Activated effector memory CD4-positive, alpha-beta T cell treated with anti-CD3 and anti-CD28 coated beads, Interleukin-2, amount 50 U/mL, for 16 hours (primary cell): ENCODE measurements around the gene SPHK1.

Experiments used
- DNase-seq: peaks from one replicate; pipeline ENCODE4 v3.0.0-alpha.2; 2020

SPHK1 gene

DNA sequence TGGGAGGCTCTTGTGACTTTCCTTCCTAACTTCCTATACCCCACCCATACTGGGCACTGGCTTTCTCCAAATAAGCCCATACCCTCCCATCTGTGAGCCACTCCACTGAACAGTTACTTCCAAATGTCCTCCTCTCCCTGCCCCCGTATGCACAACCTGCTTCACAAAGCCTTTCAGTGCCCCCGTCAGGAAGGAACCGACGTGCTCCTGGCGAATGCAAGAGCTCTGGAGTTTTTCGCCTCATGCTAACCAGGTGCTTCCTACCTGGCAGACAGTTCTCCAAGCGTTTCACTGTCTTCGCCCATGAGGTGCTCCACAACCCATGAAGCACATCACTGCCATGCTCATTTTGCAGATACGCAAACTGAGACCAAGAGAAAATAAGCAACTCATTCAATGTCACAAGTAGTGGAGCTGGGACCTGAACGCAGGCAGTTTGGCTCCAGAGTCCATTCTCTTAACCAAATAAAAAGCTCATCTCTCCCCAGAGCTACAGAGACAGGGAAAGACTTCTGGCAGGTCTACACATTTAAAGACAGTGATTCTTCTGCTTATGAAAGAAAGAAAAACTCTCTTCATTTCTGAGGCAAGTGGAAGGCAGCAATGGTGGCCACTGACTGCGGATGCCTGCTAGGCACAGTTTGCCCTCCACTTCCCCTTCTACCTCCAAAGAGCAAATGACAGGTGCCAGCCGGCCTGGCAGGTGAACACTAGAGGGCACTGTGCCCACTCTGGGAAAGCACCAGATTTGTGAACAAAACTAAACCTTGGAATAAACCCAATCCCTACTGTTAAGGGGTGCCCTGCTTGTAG lies 23.8 kb downstream of the SPHK1 start:
- peak; percentile 89 for DNase-seq

DNA sequence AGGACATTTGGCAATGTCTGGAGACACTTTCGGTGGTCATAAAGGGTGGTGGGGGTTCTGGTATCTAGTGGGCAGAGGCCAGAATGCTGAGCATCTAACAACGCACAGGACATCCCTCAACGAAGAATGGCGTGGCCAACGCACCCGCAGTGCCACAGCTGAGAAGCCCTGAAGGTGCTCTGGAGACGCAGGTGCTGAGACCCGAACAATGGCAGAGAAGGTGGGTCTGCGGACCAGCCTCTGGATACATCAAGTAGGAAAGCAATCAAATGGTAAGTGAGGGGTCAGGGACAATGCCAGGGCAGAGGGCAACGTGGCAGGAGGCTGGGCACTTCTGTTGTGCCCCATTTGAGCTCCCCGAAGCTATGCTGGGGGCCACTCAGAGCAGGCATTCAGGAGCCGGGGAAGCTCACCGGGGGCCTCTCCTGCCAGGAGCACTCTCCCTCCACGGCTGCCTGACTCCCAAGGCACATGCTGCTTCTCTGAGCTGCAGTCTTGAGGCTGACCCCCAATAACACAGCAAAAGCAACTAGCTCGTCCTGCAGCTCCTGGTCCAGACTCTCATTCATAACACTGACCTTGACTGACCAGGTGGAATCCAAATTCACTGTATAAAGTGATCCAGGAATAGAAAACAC lies 26.0 kb downstream of the SPHK1 start:
- no peak for DNase-seq

DNA sequence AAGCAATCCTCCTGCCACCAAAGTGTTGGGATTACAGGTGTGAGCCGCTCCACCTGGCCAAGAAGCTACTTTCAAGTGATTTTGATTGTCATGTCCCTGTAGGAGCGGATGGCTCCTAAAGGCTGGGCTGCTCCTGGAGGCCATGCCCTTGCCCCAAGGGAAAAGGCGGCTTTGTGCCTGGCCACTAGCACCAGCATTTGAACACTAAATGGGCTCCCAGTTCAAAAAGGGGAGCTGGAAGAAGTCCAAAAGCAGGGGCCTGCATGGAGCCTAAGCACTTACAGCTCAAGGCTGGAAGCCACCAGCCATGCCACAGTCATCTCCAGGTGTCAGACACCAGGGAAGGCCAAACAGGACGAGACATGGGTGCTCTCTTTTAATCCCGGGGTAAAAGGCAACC lies 26.8 kb downstream of the SPHK1 start:
- no peak for DNase-seq

DNA sequence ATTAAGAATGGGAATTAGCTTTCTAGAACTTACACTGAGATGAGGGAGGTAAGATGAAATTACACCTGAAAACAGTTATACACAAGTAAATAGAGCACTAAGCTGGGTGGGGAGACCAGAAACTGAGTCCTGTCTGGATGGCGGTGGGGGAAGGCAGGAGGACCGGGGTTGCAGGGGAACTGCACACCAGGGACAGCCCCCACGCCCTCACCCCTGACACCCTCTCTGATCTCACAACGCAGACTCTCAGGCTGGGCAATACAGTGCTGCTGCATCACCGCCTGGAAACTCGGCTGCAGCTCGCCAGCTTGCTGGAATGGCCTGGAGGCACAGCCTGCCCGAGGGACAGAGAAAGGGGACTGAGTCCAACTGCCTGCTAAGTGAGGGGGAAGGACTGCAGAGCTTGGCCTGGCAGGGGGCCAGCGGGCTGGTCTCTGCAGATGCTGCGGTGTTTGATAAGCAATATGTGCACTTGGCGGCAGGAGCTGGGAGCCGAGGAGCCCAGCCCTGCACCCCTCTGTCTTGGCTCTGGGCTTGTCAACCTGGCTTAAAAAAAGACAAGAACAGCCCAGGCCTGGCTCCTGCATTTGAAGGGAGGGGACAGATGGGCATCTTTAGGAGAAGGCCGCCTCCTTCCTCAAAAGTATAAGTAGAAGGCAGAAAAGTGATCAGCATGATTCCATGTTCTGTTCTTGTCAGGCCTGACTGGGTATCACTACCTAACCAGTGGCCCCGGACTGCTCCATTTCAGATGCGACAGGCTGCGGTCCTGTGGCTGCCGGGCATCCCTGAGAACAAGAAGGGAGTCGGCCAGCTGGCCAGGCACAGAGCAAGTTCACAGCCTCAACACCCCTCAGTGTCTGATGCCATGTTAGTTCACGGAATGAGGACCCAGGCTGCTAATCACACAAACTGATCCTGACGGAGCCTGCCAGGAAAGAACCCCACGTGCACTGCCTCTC lies 30.2 kb downstream of the SPHK1 start:
- DNase-seq, result no peak

DNA sequence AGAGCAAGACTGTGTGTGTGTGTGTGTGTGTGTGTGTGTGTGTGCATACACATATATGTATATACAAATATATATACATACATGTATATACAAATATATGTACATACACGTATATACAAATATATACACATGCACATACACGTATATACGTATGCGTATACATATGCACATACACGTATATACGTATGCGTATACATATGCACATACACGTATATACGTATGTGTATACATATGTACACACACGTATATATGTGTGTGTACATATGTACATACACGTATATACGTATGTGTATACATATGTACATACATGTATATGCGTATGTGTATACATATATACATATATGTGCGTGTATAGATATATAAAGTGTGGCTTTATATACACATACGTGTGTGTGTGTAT lies 31.4 kb downstream of the SPHK1 start:
- no peak for DNase-seq

DNA sequence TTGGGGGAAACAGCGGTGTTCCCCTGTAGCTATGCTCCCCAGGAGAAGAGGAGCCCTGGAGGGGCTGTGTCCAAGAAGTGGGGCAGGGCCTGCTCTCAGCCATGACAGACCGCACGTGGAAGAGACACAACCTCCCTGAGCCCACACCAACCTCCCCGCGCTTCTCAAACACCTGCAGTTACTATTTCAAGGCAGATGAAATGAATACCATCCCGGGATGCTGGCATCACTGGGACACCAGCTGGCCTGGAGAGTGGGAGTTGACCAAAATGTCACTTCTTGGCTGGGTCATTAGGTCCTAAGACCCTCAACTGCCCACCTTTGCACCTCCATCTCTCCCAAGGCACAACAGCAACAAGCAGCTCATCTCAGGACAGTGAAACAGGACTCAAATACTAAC lies 32.0 kb downstream of the SPHK1 start:
- no peak for DNase-seq

DNA sequence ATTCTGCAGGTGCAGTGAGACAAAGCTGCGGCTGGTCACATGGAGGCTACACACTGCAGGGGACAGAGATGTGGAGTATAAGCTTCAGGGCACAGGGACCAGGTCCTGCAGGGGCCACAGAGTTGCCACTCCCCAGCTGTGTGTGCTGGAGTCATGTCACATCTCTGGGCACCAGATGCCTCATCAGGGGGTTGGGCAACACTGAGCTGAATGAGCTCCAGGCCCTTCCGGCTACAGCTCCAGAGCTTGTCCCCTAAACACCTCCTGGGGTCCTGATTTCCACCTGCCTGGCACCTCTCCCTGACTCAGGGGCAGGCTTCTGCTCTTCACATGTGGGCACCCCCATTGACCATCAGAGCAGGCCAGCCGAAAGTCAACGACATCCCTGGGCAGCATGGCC lies 32.5 kb downstream of the SPHK1 start:
- DNase-seq, result no peak

DNA sequence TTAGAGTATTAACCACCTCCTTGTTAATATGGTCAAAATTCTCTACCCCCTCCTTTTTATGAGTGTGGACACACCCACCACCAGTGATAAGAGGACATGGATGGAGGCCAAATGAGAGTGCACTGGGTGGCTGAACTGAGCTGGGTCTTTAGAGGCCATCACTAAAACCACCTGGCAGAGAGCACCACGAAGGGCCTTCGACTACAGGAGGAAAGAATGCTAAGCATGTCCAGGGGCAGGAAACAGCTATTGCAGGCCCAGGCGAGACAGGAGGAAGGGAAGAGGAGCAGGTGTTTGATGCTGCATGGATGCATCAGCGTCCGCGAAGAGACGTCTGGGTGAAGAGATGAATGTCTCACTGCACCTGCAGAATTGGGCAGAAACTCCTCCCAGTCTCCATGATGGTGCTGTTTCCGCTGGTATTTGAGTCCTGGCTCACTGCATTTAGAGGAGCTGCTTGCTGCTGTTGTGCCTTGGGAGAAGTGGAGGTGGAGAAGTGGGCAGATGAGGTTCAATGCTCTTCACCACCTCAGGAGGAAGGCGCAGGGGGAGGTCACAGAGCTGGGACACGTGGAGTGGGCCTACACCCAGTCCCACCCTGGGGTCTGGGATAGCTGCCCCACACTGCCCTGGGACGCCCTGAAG lies 33.2 kb downstream of the SPHK1 start:
- DNase-seq, result no peak

DNA sequence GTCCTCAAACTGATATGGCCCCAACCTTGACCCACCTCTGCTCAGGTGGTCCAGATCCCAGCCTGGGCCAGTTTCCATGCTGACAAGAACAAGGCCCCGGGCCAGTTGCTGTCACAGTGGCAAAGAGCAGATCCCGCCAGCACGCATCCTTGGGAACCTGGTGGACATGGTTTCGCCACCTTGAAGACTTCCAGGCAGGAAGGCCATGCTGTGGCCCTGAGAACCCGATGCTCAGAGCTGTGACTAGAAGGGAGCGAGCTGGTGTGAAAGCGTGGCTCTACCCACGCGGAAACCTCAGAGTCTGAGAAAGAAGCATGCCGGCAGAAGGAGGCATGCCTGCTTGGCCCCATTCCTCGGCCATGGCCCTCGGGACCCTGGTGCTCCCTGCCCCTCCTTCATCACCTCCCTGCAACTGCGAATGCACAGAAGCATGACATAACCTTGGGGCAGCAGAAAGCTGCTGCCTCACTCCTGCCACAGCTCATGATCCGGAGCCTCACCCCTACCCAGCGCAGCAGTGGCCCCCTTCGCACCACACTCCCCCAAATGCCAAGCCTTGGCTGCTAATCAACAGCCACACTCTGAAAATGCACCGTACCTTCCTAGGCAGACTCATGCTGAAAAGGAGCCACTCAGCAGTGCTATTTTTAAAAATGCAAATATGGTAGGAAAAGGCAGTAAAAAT lies 35.3 kb downstream of the SPHK1 start:
- no peak for DNase-seq

DNA sequence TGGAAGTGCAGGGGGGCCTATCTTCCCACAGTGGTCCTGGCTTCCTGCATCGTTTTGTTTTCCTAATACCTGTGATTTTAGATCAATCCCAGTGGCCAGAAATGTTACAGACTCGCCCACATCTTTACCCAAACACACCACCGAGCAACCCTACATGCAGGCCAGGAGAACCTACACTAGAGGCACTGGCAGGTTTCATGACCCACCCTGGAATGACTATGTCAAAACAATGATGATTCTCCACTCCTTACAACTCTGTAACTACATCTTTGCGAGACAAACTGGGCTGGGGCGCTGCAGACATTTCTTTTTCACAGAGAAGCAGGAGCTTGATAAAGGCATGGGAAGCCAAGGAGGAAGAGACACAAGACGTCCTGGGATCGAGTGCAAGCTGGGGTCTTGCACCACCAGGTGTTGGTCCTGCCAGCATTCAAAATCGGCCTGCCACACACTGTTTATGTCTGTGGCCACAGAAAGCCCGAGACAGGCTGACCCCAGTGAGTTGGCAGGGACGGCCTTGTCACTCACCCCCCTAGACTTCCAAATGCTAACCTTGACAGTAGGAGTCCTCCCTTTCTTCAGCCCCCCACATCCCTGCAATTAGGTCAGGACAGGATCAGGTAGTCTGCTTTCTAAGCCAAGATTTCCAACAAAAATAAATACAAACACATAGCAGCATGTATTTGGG lies 36.1 kb downstream of the SPHK1 start:
- DNase-seq, result no peak

DNA sequence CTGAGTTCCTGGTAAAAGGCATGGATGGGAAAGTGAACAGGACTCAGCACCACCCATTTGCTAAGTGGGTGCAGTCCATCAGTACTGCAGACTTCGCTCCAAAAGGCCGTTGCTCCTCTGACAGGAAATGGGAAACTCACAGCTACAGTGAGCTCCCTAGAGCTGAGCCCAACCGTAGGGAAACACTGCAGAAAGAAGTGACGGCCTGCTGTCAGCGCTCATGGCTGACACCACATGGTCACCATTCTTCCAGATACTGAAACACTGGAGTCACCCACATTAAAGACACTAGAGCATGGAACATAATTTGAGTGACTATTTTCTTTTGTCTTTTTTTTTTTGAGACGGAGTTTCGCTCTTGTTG lies 36.6 kb downstream of the SPHK1 start:
- DNase-seq, result no peak

DNA sequence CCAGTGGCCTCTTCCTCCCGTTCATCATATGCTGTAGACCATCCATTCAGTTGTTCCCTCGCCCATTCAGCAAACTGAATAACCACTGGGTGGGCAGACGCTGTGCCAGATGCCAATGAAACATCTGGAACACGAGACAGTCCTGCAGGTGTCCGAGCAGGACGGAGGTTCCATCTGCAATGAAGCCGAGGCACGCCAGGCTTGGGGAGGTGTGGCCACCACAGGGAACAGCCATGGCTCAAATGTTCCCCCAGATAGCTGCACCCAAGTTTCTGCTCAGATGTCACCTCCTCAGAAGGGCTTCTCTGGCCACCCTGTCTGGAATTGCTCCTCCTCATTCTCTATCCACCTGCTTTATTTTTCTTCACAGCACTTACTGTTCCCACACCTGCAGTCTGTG lies 38.0 kb downstream of the SPHK1 start:
- DNase-seq, result no peak

DNA sequence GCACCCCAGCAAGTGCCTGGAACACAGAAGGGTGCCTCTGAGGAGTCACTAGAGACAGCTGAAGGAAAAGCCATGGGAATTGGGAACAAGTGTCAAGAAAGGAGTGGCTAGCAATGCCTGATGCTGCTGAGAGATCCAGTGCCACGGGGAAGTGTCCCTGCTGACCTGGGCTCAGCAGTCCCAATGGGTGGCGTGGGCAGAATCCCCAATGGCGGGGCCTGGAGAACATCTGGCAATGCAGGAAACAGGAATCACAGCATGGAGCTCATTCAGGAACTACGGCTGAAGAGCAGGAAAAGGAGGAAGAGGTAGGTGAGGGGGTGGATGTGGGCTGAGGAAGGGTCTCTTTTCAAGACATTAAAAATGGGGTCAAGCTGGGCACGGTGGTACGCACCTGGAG lies 38.5 kb downstream of the SPHK1 start:
- DNase-seq, result no peak

DNA sequence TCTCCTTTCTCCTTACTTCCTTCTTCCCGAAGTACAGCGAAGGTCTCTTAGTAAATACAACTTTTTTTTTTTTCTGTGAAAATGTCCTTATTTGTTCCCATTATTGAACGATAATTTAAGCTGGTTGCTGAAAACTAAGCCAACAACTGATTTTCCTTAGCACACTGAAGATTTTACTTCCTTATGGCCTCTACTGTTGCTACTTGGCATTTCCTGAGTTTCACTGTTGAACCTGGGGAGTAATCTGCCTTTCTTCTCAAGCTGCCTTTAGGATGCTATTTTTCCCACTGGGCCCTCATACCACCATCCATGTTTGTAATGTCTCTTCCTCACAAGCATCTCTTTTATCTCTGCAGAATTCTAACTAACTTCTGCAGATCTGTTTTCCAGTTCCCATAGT lies 42.4 kb downstream of the SPHK1 start:
- DNase-seq, result no peak

DNA sequence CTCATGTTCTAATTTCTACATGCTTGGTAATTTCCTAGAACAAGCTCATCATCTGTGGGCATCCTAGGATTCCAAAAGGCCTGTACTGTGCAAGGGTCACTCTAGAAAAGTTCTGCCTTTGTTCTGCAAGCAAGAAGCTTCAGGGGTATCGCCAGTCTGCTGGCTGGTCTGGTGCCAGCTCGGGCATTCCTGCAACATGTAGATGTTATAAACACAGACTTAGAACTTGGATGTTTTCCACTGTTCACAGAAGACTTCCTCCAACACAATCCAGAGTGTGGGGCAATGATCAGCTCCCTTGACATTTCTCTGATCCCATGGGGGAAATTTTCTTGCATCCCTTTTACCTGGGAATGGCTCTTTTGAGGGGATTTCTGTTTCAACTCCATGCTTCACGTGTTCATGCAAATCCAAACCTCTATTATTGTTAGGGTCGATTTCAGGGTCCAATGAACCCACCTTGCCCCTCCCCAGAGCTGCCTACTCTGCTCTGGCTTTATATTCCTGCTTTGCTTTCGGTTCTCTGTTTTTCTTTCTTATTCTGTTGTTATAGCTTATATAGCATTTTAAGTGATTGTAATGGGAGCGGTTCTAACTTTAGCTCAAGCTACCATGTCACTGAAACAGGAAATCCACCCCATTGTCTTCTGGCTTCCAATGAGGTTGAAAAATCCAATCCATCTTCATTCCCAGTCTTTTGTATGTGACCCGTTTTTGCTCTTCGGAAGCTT lies 43.3 kb downstream of the SPHK1 start:
- no peak for DNase-seq

DNA sequence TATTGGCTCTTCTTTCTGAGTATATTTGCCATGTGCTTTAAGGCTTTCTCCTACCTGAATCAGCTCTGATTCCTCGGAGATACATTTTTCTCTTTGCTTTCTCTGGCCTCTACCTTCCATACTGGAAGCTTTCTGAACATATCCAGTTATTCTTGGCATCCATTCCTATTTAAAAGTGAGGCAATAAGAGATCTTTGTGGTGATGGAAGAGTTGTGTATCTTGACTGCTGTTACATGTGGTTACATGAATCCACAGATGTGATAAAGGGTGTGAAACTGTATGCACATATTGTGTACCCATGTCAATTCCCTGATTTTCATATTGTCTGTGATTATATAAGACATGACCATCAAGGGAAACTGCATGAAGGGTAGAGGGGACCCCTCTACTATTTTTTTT lies 44.1 kb downstream of the SPHK1 start:
- DNase-seq, result no peak

DNA sequence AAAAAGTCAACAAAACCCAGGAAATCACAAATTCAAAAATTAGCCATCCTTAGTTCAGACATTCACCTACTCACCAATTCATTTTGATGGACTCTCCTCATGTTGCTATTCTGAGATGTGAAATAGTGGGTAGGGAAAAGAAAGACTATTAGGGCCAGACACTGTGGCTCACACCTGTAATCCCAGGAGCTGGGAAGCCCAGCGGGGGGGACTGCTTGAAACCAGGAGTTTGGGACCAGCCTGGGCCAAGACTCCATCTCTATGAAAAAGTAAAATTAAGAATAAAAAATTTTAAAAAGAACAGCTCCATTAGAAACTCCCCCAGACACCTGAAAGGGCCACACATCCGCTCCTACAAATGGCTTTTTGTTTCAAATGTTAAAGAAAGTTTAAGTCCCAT lies 47.1 kb downstream of the SPHK1 start:
- no peak for DNase-seq

DNA sequence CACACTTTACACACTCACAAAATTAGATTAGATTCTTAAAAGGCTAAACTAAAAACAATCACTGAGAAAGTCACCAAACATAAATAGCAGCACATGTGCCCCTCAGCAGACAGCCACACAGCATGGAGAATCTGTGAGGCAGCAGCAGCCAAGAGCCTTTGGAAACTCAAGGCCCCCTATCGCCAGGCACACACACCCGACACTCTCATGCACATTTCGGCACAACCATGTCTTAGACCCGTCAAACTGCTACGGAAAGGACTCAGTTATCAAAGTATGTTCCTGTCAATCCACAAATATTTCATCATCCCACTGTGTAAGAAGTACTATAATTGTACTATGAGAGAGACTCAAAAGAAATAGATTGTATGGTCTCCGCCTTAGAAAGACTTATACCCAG lies 47.6 kb downstream of the SPHK1 start:
- DNase-seq, result no peak

DNA sequence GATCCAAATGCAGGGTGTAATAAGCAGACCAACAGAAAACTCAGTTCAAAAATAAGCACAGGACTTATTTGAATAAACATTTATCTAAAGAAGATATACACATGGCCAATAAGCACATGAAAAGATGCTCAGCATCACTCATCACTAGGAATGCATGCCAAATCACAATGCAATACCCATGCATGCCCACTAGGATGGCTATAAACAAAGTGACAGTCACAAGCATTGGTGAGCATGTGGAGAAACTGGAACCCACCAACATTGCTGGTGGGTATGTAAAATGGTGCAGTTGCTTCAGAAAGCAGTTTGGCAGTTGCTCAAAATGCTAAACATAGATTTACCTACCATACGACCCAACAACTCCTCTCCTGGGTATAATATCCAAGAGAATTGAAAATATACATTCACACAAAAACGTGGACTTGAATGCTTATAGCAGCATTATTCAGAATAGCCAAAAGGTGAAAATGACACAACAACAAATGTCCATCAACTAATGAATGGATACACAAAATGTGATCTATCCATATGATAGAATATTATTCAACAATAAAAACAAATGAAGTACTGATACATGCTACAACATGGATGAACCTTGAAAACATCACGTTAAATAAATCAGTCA lies 48.4 kb downstream of the SPHK1 start:
- DNase-seq, result no peak

DNA sequence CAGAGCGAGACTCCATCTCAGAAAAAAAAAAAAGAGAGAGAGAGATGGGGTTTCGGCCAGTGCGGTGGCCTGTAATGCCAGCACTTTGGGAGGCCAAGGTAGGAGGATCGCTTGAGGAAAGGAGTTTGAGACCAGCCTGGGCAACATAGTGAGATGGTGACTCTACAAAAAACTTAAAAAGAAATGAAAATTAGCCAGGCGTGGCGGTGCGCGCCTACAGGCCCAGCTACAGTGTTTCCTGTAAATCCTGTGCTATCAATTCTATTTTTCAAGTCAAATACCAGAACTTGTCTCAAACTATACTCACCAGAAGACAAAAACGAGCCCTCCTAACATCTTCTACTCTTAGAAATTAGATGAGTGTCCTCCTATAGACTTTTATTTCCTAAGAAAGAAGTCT lies 49.3 kb downstream of the SPHK1 start:
- no peak for DNase-seq

DNA sequence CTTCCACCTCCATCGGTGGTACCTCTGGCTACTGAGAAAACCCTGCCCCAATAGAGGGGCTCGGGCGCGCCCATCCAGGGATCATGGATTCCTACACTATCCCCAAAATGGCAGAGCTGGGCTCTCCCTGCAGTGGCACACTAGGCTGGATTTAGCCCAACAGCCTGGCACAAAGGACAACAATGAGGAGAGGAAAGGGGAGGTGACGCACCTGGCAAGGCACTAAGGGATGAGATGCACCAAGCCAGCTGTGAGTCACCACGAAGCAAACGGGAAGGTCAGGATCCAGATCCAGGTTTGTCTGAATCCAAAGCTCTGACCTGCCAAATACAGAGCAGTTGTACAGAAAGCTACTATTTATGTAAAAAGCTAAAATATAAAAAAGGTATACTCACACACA lies 50.5 kb downstream of the SPHK1 start:
- no peak for DNase-seq
